CD14-positive monocyte (primary cell): ENCODE data around the gene UGDH. TPM values are rescaled to one million over a fixed set of nuclear protein-coding genes. Genes with fewer than 3 reads are reported as not detected.
A peak's percentile ranks its signal among the peaks of the same experiment; 100 is the strongest.

Experiments used
- DNase-seq, 3 donors: peaks; one replicate each; pipeline ENCODE4 v3.0.0-alpha.2; 2011 to 2022
- H2AFZ ChIP-seq: 2 replicates; pipeline ENCODE4 v1.6.0; 2012; ENCODE audit warnings: mild to moderate bottlenecking, low read depth, low read length, inconsistent platforms; ENCODE audit not compliant: insufficient read depth, poor library complexity, severe bottlenecking
- H3K27ac ChIP-seq, 2 donors: 1 replicate in 1 of 2; 2 replicates in 1 of 2; pipeline ENCODE4 v1.5.1; 2012 to 2013; ENCODE audit warnings: low read length in 2 of 2, control low read depth in 1 of 2, inconsistent platforms in 1 of 2, low read depth in 1 of 2, mild to moderate bottlenecking in 1 of 2
- H3K27me3 ChIP-seq, 2 donors: one replicate each; pipeline versions ENCODE4 v1.6.0 to v1.6.1; 2011 to 2013; ENCODE audit warnings: low read length in 2 of 2; ENCODE audit not compliant: control insufficient read depth in 2 of 2, insufficient read depth in 2 of 2
- H3K36me3 ChIP-seq, 2 donors: replicated peaks in 1 of 2; 1 replicate in 1 of 2; 2 replicates in 1 of 2; pipeline versions ENCODE4 v1.5.1 to v1.6.1; 2012 to 2013; ENCODE audit warnings: low read length in 2 of 2, control low read depth in 1 of 2, inconsistent platforms in 1 of 2, mild to moderate bottlenecking in 1 of 2; ENCODE audit not compliant: insufficient read depth in 2 of 2, control insufficient read depth in 1 of 2
- H3K4me1 ChIP-seq, 2 donors: 1 replicate in 1 of 2; 2 replicates in 1 of 2; pipeline versions ENCODE4 v1.5.1 to v1.6.1; 2012 to 2013; ENCODE audit warnings: low read length in 2 of 2, control low read depth in 1 of 2, inconsistent platforms in 1 of 2, mild to moderate bottlenecking in 1 of 2, moderate library complexity in 1 of 2; ENCODE audit not compliant: insufficient read depth in 2 of 2, control insufficient read depth in 1 of 2
- H3K4me2 ChIP-seq: replicated peaks from 2 replicates; pipeline ENCODE3; 2012; ENCODE audit warnings: low read length, moderate library complexity, mild to moderate bottlenecking; ENCODE audit not compliant: poor library complexity, severe bottlenecking; ENCODE audit errors: extremely low read depth
- H3K4me3 ChIP-seq, 3 experiments: fragments of 200-600 bp in 1 of 3; sonication (generic) in 1 of 3; replicated peaks in 1 of 3; 1 replicate in 2 of 3; 2 replicates in 1 of 3; pipeline ENCODE4 v1.5.1; 2011 to 2013; ENCODE audit warnings: low read length in 3 of 3, mild to moderate bottlenecking in 3 of 3, control low read depth in 2 of 3, low read depth in 2 of 3, inconsistent platforms in 1 of 3, moderate library complexity in 1 of 3
- H3K79me2 ChIP-seq: 2 replicates; pipeline ENCODE4 v1.6.0; 2012; ENCODE audit warnings: mild to moderate bottlenecking, control low read depth, inconsistent platforms, low read length, moderate library complexity; ENCODE audit not compliant: insufficient read depth
- H3K9ac ChIP-seq: 2 replicates; pipeline ENCODE4 v1.6.0; 2017; ENCODE audit warnings: low read length, mild to moderate bottlenecking; ENCODE audit not compliant: insufficient read depth, poor library complexity, severe bottlenecking
- H3K9me3 ChIP-seq, 2 donors: replicated peaks in 1 of 2; 1 replicate in 1 of 2; 2 replicates in 1 of 2; pipeline versions ENCODE4 v1.5.1 to v1.6.1; 2012 to 2013; ENCODE audit warnings: low read length in 2 of 2, control low read depth in 1 of 2; ENCODE audit not compliant: control insufficient read depth in 1 of 2, insufficient read depth in 1 of 2
- H4K20me1 ChIP-seq: 2 replicates; pipeline ENCODE4 v1.6.0; 2012; ENCODE audit warnings: mild to moderate bottlenecking, low read length, control low read depth, moderate library complexity; ENCODE audit not compliant: insufficient read depth
- H3K27ac Mint-ChIP-seq, 7 donors: one replicate each; pipeline ENCODE4 v1.8.0; 2020; ENCODE audit warnings: mild to moderate bottlenecking in 7 of 7, mixed read lengths in 7 of 7, moderate library complexity in 6 of 7, inconsistent platforms in 2 of 7
- H3K27me3 Mint-ChIP-seq, 3 donors: one replicate each; pipeline ENCODE4 v1.8.0; 2021 to 2022; ENCODE audit warnings: low read depth in 3 of 3, mild to moderate bottlenecking in 3 of 3, mixed read lengths in 3 of 3, moderate library complexity in 3 of 3, inconsistent platforms in 1 of 3
- H3K36me3 Mint-ChIP-seq, 2 donors: one replicate each; pipeline ENCODE4 v1.8.0; 2020; ENCODE audit warnings: mixed read lengths in 2 of 2, inconsistent platforms in 1 of 2, mild to moderate bottlenecking in 1 of 2
- H3K4me1 Mint-ChIP-seq: one replicate; pipeline ENCODE4 v1.8.0; 2020; ENCODE audit warnings: mild to moderate bottlenecking, mixed read lengths
- H3K4me3 Mint-ChIP-seq, 2 donors: one replicate each; pipeline ENCODE4 v1.8.0; 2020; ENCODE audit warnings: mild to moderate bottlenecking in 2 of 2, mixed read lengths in 2 of 2, moderate library complexity in 1 of 2
- H3K9me3 Mint-ChIP-seq, 7 donors: one replicate each; pipeline ENCODE4 v1.8.0; 2020 to 2022; ENCODE audit warnings: mixed read lengths in 7 of 7, mild to moderate bottlenecking in 6 of 7, moderate library complexity in 6 of 7, inconsistent platforms in 2 of 7
- CTCF ChIP-seq: fragments of 200-600 bp; IDR thresholded peaks from one replicate; pipeline ENCODE4 v1.8.0; 2022; ENCODE audit warnings: antibody characterized with exemption, mild to moderate bottlenecking
- WGBS: methylation state at CpG from one replicate; pipeline ENCODE4 v1.1.5; 2013; ENCODE audit warnings: missing lambda C conversion rate; ENCODE audit not compliant: insufficient coverage; 5-methylcytosine and 5-hydroxymethylcytosine counted together
- intact Hi-C, 2 donors: fragments of 100-400 bp; cut with micrococcal nuclease; formaldehyde crosslinking; loops; one replicate each; pipeline versions ENCODE4 v1.15.0 to v1.15.1; 2023
- polyA plus RNA-seq, 3 donors: library from polyadenylated mRNA; depleted of rRNA in 1 of 3; unstranded in 2 of 3; stranded (reverse) in 1 of 3; fragments of 300-500 nt in 2 of 3; fragments of >200 nt in 1 of 3; fragmentation: Illumina TruSeq in 2 of 3; gene quantifications; 1 replicate in 2 of 3; 2 replicates in 1 of 3; pipeline ENCODE4 v1.2.3, GENCODE V29; 2012 to 2021

Gene UGDH
- polyA plus RNA-seq, 3 donors = 4.6 to 19.7 (median 16.7) TPM

DNA sequence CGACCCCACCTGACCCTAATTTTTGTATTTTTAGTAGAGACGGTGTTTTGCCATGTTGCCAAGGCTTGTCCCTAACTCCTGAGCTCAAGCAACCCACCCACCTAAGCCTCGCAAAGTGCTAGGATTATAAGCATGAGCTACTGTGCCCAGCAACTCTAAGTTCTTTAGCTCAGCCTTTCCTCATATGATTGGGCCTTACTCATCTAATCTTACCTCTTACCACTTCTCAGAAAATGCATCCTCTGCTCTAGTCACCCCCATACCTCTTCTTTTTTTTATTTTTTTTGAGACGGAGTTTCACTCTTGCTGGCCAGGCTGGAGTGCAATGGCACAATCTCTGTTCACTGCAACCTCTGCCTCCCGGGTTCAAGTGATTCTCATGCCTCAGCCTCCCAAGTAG is 35.6 kb upstream of the UGDH start:
- Histone ChIP-seq H3K4me1 (no peaks in the 10 kb centered on the region), H3K4me3 (no peak overlapping the region), H3K9ac (no peak overlapping the region), H3K4me2 (no peak overlapping the region), H3K79me2 (no peaks in the 10 kb centered on the region), H3K27me3 (no peaks in the 10 kb centered on the region), H3K9me3 (peaks cover 4 to 9% of the 10 kb centered on the region in 2 donors), H3K36me3 (peaks cover 15 to 43% of the 10 kb centered on the region in 2 donors), H2AFZ (no peak overlapping the region), H3K27ac (no peak overlapping the region), H4K20me1 (no peaks in the 10 kb centered on the region)
- DNase-seq = no peak
- Mint-ChIP-seq H3K27me3 (no peaks in the 10 kb centered on the region), H3K4me1 (no peaks in the 10 kb centered on the region), H3K27ac (peak overlapping the region in 3 of 7 donors; percentile 6 to 74 (median 58)), H3K36me3 (peaks cover 42 to 64% of the 10 kb centered on the region in 2 donors), H3K9me3 (peaks cover 3 to 15% (median 6%) of the 10 kb centered on the region in 7 donors), H3K4me3 (no peak overlapping the region)
- 93% methylated on average over 4 of the region's 5 CpGs for WGBS
- no peak for TF ChIP-seq CTCF
- intact Hi-C loops = no loop called here

GRCh38 chr4:39559626-39560025 is 32.4 kb upstream of the UGDH start:
- intact Hi-C loops = no loop called here
- Histone ChIP-seq H3K79me2 (no peaks in the 10 kb centered on the region), H3K36me3 (peaks cover 8 to 37% of the 10 kb centered on the region in 2 donors), H3K27ac (no peak overlapping the region), H3K4me3 (no peak overlapping the region), H3K4me1 (no peaks in the 10 kb centered on the region), H3K4me2 (no peak overlapping the region), H3K27me3 (no peaks in the 10 kb centered on the region), H2AFZ (no peak overlapping the region), H4K20me1 (no peaks in the 10 kb centered on the region), H3K9ac (no peak overlapping the region), H3K9me3 (no peaks in the 10 kb centered on the region)
- WGBS = 100% methylated on average over 3 of the region's 9 CpGs
- DNase-seq = no peak
- Mint-ChIP-seq H3K27me3 (no peaks in the 10 kb centered on the region), H3K9me3 (no peaks in the 10 kb centered on the region), H3K4me1 (no peaks in the 10 kb centered on the region), H3K4me3 (no peak overlapping the region), H3K27ac (no peak overlapping the region), H3K36me3 (peaks cover 36 to 54% of the 10 kb centered on the region in 2 donors)
- no peak for TF ChIP-seq CTCF
